HepG2 (cell line): Measurements from ENCODE around the gene RHOXF1.
"Not testable (repeated sequence)": the region's sequence is repeated elsewhere in the genome, so short reads cannot be mapped to it uniquely, and the experiment has no call there.

Experiments
- CBFB ChIP-seq: sonication (generic); formaldehyde crosslinking; IDR thresholded peaks from 2 replicates; pipeline ENCODE4 v1.4.0; 2020; ENCODE audit warnings: missing genetic modification reagents
- CREM ChIP-seq, 2 experiments: sonication (generic) in 1 of 2; formaldehyde crosslinking in 1 of 2; IDR thresholded peaks; 2 replicates each; pipeline versions ENCODE4 v1.4.0 to v1.6.1; 2016 to 2020; ENCODE audit warnings: antibody characterized with exemption in 1 of 2, mild to moderate bottlenecking in 1 of 2, missing genetic modification reagents in 1 of 2
- EZH2 ChIP-seq: conservative IDR thresholded peaks from 2 replicates; pipeline ENCODE4 v1.6.1; 2012; ENCODE audit warnings: mild to moderate bottlenecking, low read depth, low read length, moderate library complexity
- POLR2A ChIP-seq, 2 experiments: IDR thresholded peaks; 2 replicates each; pipeline ENCODE4 v1.6.1; 2011; ENCODE audit warnings: low read depth in 2 of 2, low read length in 2 of 2, mild to moderate bottlenecking in 1 of 2, moderate library complexity in 1 of 2; ENCODE audit not compliant: insufficient read depth in 1 of 2
- SRSF1 ChIP-seq: fragments of 200-400 bp; formaldehyde crosslinking; optimal IDR thresholded peaks from 2 replicates; pipeline ENCODE3; 2017; ENCODE audit warnings: mild to moderate bottlenecking, low read depth, low read length, moderate library complexity
- TOE1 ChIP-seq: sonication (generic); formaldehyde crosslinking; IDR thresholded peaks from 2 replicates; pipeline ENCODE4 v1.4.0; 2020; ENCODE audit warnings: mild to moderate bottlenecking, missing genetic modification reagents
- ZNF17 ChIP-seq: sonication (generic); formaldehyde crosslinking; IDR thresholded peaks from 2 replicates; pipeline ENCODE4 v1.5.0; 2020; ENCODE audit warnings: mild to moderate bottlenecking, missing genetic modification reagents
- ZNF230 ChIP-seq: sonication (generic); formaldehyde crosslinking; IDR thresholded peaks from 2 replicates; pipeline ENCODE4 v1.4.0; 2020; ENCODE audit warnings: mild to moderate bottlenecking, missing genetic modification reagents
- TF ChIP-seq, protein P1 (sequence below): sonication (generic); formaldehyde crosslinking; IDR thresholded peaks from 2 replicates; pipeline ENCODE4 v1.5.0; 2020; ENCODE audit warnings: mild to moderate bottlenecking, missing genetic modification reagents, moderate library complexity
- TF ChIP-seq, protein P2 (sequence below): fragments of 450-650 bp; IDR thresholded peaks from 2 replicates; pipeline ENCODE4 v1.6.1; 2017; ENCODE audit warnings: mild to moderate bottlenecking
- TF ChIP-seq, protein P3 (sequence below), 2 experiments: IDR thresholded peaks; 2 replicates each; pipeline ENCODE4 v1.6.1; 2011 to 2012; ENCODE audit warnings: low read length in 2 of 2, borderline replicate concordance in 1 of 2, low read depth in 1 of 2, mild to moderate bottlenecking in 1 of 2, moderate library complexity in 1 of 2

DNA sequence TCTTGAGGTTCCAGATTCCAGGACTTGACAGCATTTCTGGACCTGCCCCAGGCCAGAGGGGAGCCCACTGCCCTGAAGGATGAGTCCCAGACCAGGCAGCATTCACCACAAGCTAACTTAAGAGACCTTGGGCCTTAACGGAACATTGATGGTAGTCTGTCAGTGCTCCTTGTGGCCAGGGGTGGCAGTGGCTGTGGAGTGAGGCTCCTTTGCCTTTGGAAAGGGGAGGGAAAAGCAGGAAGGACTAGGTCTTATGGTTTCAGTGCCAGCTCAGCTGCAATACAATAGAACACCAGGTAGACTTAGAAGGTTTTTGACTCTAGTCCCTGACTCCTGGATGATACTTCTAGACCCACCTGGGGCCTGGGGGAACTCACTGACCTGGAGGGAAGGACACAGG, 49.5 kb downstream of the RHOXF1 start:
- TF ChIP-seq ZNF17; CREM (IDR thresholded peaks at IDR 0.05); CREM (CRISPR knock-in tag; IDR thresholded peaks at IDR 0.05); SRSF1; CBFB; TOE1 (CRISPR knock-in tag); POLR2A (IDR thresholded peaks at IDR 0.05; ENCODE audit: insufficient read depth in 1 of 2, low read depth in 2 of 2, low read length in 2 of 2); ZNF230 (CRISPR knock-in tag); EZH2: not testable (repeated sequence)
- TF ChIP-seq, protein P1, sequence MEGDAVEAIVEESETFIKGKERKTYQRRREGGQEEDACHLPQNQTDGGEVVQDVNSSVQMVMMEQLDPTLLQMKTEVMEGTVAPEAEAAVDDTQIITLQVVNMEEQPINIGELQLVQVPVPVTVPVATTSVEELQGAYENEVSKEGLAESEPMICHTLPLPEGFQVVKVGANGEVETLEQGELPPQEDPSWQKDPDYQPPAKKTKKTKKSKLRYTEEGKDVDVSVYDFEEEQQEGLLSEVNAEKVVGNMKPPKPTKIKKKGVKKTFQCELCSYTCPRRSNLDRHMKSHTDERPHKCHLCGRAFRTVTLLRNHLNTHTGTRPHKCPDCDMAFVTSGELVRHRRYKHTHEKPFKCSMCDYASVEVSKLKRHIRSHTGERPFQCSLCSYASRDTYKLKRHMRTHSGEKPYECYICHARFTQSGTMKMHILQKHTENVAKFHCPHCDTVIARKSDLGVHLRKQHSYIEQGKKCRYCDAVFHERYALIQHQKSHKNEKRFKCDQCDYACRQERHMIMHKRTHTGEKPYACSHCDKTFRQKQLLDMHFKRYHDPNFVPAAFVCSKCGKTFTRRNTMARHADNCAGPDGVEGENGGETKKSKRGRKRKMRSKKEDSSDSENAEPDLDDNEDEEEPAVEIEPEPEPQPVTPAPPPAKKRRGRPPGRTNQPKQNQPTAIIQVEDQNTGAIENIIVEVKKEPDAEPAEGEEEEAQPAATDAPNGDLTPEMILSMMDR, result not testable (repeated sequence)
- TF ChIP-seq, protein P2, sequence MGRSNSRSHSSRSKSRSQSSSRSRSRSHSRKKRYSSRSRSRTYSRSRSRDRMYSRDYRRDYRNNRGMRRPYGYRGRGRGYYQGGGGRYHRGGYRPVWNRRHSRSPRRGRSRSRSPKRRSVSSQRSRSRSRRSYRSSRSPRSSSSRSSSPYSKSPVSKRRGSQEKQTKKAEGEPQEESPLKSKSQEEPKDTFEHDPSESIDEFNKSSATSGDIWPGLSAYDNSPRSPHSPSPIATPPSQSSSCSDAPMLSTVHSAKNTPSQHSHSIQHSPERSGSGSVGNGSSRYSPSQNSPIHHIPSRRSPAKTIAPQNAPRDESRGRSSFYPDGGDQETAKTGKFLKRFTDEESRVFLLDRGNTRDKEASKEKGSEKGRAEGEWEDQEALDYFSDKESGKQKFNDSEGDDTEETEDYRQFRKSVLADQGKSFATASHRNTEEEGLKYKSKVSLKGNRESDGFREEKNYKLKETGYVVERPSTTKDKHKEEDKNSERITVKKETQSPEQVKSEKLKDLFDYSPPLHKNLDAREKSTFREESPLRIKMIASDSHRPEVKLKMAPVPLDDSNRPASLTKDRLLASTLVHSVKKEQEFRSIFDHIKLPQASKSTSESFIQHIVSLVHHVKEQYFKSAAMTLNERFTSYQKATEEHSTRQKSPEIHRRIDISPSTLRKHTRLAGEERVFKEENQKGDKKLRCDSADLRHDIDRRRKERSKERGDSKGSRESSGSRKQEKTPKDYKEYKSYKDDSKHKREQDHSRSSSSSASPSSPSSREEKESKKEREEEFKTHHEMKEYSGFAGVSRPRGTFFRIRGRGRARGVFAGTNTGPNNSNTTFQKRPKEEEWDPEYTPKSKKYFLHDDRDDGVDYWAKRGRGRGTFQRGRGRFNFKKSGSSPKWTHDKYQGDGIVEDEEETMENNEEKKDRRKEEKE, result not testable (repeated sequence)
- TF ChIP-seq, protein P3, sequence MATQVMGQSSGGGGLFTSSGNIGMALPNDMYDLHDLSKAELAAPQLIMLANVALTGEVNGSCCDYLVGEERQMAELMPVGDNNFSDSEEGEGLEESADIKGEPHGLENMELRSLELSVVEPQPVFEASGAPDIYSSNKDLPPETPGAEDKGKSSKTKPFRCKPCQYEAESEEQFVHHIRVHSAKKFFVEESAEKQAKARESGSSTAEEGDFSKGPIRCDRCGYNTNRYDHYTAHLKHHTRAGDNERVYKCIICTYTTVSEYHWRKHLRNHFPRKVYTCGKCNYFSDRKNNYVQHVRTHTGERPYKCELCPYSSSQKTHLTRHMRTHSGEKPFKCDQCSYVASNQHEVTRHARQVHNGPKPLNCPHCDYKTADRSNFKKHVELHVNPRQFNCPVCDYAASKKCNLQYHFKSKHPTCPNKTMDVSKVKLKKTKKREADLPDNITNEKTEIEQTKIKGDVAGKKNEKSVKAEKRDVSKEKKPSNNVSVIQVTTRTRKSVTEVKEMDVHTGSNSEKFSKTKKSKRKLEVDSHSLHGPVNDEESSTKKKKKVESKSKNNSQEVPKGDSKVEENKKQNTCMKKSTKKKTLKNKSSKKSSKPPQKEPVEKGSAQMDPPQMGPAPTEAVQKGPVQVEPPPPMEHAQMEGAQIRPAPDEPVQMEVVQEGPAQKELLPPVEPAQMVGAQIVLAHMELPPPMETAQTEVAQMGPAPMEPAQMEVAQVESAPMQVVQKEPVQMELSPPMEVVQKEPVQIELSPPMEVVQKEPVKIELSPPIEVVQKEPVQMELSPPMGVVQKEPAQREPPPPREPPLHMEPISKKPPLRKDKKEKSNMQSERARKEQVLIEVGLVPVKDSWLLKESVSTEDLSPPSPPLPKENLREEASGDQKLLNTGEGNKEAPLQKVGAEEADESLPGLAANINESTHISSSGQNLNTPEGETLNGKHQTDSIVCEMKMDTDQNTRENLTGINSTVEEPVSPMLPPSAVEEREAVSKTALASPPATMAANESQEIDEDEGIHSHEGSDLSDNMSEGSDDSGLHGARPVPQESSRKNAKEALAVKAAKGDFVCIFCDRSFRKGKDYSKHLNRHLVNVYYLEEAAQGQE (IDR thresholded peaks at IDR 0.05; ENCODE audit: borderline replicate concordance in 1 of 2, low read depth in 1 of 2, low read length in 2 of 2), result not testable (repeated sequence)
